ENCODE measurements around the gene GPATCH1.

The GPATCH1 gene

GRCh38 chr19:33052352-33052972 is 28.5 kb upstream of the GPATCH1 start:
- ATAC-seq (ENCODE audit: insufficient read depth, low read depth) (no peak), DNase-seq (no peak)
- H3K36me3 ChIP-seq (ENCODE audit: insufficient read depth, low read length), result no peaks in the 10 kb centered on the region
- no peak overlapping the region for H3K9ac ChIP-seq (ENCODE audit: low read depth, low read length)
- H3K79me2 ChIP-seq (ENCODE audit: insufficient read depth, low read length), result no peaks in the 10 kb centered on the region
- no peak overlapping the region for H3K4me3 ChIP-seq (ENCODE audit: low read depth in 1 of 2, low read length in 2 of 2)
- no peak overlapping the region for H2AFZ ChIP-seq (ENCODE audit: low read depth, low read length)
- peaks cover 5% of the 10 kb centered on the region for H3K27me3 ChIP-seq (ENCODE audit: insufficient read depth, low read length, poor library complexity)
- H4K20me1 ChIP-seq (ENCODE audit: insufficient read depth, low read length), result no peaks in the 10 kb centered on the region
- TF ChIP-seq EZH2 (IDR thresholded peaks at IDR 0.05; ENCODE audit: borderline replicate concordance, low read depth, low read length, severe bottlenecking), result no peak
- TF ChIP-seq, protein P1, sequence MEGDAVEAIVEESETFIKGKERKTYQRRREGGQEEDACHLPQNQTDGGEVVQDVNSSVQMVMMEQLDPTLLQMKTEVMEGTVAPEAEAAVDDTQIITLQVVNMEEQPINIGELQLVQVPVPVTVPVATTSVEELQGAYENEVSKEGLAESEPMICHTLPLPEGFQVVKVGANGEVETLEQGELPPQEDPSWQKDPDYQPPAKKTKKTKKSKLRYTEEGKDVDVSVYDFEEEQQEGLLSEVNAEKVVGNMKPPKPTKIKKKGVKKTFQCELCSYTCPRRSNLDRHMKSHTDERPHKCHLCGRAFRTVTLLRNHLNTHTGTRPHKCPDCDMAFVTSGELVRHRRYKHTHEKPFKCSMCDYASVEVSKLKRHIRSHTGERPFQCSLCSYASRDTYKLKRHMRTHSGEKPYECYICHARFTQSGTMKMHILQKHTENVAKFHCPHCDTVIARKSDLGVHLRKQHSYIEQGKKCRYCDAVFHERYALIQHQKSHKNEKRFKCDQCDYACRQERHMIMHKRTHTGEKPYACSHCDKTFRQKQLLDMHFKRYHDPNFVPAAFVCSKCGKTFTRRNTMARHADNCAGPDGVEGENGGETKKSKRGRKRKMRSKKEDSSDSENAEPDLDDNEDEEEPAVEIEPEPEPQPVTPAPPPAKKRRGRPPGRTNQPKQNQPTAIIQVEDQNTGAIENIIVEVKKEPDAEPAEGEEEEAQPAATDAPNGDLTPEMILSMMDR (IDR thresholded peaks at IDR 0.05; ENCODE audit: borderline replicate concordance, extremely low read depth, low read length, poor library complexity, severe bottlenecking), result no peak
- no peaks in the 10 kb centered on the region for H3K4me1 ChIP-seq (ENCODE audit: insufficient read depth, low read length)
- H3K27ac ChIP-seq (ENCODE audit: low read length), result no peak overlapping the region
- H3K9me3 ChIP-seq (ENCODE audit: insufficient read depth, low read length, severe bottlenecking), result no peaks in the 10 kb centered on the region
- no peak overlapping the region for H3K4me2 ChIP-seq (ENCODE audit: insufficient read depth, low read length)

DNA sequence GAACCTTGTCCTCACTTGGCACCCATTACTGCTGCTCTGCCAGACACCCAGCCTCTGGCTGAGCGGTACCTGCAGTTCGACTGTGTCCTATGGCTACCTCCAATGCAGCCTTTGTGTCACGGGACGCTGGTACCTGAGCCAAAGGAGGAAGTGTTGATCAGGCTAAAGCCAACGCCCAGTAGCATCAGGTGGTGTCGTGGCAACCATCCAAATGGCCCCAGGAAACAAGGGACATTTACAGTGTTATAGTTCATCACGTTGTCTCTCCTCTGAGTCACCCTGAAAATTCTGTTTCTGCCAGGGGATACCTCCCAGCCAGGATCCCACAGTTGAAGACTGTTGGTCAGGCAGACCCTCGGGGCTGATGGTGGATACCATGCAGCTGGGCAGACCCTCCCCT is 26.4 kb upstream of the GPATCH1 start:
- TF ChIP-seq, protein P1 (IDR thresholded peaks at IDR 0.05; ENCODE audit: borderline replicate concordance, extremely low read depth, low read length, poor library complexity, severe bottlenecking), result no peak
- no peak for TF ChIP-seq EZH2 (IDR thresholded peaks at IDR 0.05; ENCODE audit: borderline replicate concordance, low read depth, low read length, severe bottlenecking)
- H3K4me1 ChIP-seq (ENCODE audit: insufficient read depth, low read length), result no peaks in the 10 kb centered on the region
- ATAC-seq (ENCODE audit: insufficient read depth, low read depth) (no peak), DNase-seq (no peak)
- H3K4me2 ChIP-seq (ENCODE audit: insufficient read depth, low read length), result no peak overlapping the region
- peaks cover 5% of the 10 kb centered on the region for H3K27me3 ChIP-seq (ENCODE audit: insufficient read depth, low read length, poor library complexity)
- H4K20me1 ChIP-seq (ENCODE audit: insufficient read depth, low read length), result no peaks in the 10 kb centered on the region
- H3K36me3 ChIP-seq (ENCODE audit: insufficient read depth, low read length), result no peaks in the 10 kb centered on the region
- no peak overlapping the region for H2AFZ ChIP-seq (ENCODE audit: low read depth, low read length)
- H3K4me3 ChIP-seq (ENCODE audit: low read depth in 1 of 2, low read length in 2 of 2), result no peak overlapping the region
- no peak overlapping the region for H3K27ac ChIP-seq (ENCODE audit: low read length)
- no peaks in the 10 kb centered on the region for H3K9me3 ChIP-seq (ENCODE audit: insufficient read depth, low read length, severe bottlenecking)
- H3K79me2 ChIP-seq (ENCODE audit: insufficient read depth, low read length), result no peaks in the 10 kb centered on the region
- no peak overlapping the region for H3K9ac ChIP-seq (ENCODE audit: low read depth, low read length)

DNA sequence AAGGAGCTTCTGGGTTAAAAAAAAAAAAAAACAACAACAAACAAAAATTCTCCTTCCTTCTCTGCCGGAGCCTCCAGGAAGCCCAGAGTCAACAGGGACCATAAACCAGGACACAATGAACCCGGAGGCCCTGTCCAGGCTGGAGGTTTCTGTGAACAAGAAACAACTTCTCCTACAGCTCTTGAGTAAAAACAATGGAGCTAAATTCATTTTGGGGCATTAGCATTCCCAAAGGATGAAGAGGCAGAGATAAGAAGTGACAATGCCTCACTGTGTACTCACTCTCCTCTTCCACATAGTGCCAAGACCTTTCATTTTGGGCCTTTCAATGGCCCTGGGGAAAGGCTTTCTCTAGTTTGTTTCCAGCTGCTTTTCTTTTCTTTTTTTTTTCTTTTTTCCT is 25.3 kb upstream of the GPATCH1 start:
- DNase-seq (no peak), ATAC-seq (ENCODE audit: insufficient read depth, low read depth) (no peak)
- Histone ChIP-seq H3K4me3 (ENCODE audit: low read depth in 1 of 2, low read length in 2 of 2) (no peak overlapping the region), H3K9me3 (ENCODE audit: insufficient read depth, low read length, severe bottlenecking) (no peaks in the 10 kb centered on the region), H3K4me1 (ENCODE audit: insufficient read depth, low read length) (no peaks in the 10 kb centered on the region), H2AFZ (ENCODE audit: low read depth, low read length) (no peak overlapping the region), H3K79me2 (ENCODE audit: insufficient read depth, low read length) (no peaks in the 10 kb centered on the region), H4K20me1 (ENCODE audit: insufficient read depth, low read length) (no peaks in the 10 kb centered on the region), H3K4me2 (ENCODE audit: insufficient read depth, low read length) (no peak overlapping the region), H3K9ac (ENCODE audit: low read depth, low read length) (no peak overlapping the region), H3K27me3 (ENCODE audit: insufficient read depth, low read length, poor library complexity) (peaks cover 5% of the 10 kb centered on the region), H3K27ac (ENCODE audit: low read length) (no peak overlapping the region), H3K36me3 (ENCODE audit: insufficient read depth, low read length) (no peaks in the 10 kb centered on the region)
- TF ChIP-seq EZH2 (IDR thresholded peaks at IDR 0.05; ENCODE audit: borderline replicate concordance, low read depth, low read length, severe bottlenecking), result no peak
- TF ChIP-seq, protein P1 (IDR thresholded peaks at IDR 0.05; ENCODE audit: borderline replicate concordance, extremely low read depth, low read length, poor library complexity, severe bottlenecking), result no peak
